GM21825 (cell line): ENCODE measurements around the gene CD151.

Source experiments
- ATAC-seq: cut with Tn5 transposase; IDR thresholded peaks from one replicate; pipeline ENCODE4 v1.9.1; 2021; ENCODE audit warnings: mild to moderate bottlenecking, moderate library complexity; ENCODE audit not compliant: unreplicated experiment

The CD151 gene

GRCh38 chr11:796565-797295 lies 36.0 kb upstream of the CD151 start:
- ATAC-seq = peak; percentile 0

- peak; percentile 32 for ATAC-seq
These were observed 35.3 kb upstream of the CD151 start for GRCh38 chr11:797296-798092.

- ATAC-seq = peak; percentile 51
These were observed 34.5 kb upstream of the CD151 start, which contains the start of gene SLC25A22 for GRCh38 chr11:798093-798713. TSS of gene SLC25A22 (minus strand) at chr11:798281. CDS start at chr11:795006, 3,275 bp downstream.

GRCh38 chr11:799641-800316 lies 33.0 kb upstream of the CD151 start:
- ATAC-seq = no peak

GRCh38 chr11:800473-800872 lies 32.3 kb upstream of the CD151 start:
- ATAC-seq = no peak

DNA sequence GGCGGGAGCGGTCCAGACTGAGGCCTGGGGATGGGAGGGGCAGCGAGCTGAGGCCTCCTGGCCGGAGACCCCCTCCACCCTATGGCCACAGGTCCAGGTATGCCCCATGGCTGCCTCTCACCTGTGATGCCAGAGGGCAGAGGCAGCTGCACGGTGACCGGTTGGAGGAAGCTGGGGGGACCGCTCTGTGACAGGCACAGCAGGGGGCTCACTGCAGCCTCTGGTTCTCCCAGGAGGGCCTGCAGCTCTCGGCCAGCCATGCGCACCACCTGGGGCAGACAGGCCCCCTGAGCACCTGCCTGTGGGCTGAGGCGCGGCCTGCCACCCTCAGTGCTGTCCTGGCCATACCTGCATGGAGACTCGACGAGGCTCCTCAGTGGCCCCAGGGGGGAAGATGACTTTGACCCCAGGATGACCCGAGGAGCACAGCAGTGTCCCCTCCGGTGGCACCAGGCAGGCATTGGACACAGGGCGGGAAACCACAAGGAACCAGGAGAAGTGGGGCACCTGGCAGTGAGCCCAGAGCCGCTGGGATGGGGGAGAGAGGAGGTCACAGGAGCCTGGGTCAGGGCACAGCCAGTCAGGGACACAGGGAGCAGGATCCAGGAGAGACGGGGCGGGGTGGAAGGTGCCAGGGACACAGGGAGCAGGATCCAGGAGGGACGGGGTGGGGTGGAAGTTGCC lies 31.5 kb upstream of the CD151 start:
- no peak for ATAC-seq

- ATAC-seq = no peak
These were observed 30.6 kb upstream of the CD151 start for GRCh38 chr11:802018-802617.

DNA sequence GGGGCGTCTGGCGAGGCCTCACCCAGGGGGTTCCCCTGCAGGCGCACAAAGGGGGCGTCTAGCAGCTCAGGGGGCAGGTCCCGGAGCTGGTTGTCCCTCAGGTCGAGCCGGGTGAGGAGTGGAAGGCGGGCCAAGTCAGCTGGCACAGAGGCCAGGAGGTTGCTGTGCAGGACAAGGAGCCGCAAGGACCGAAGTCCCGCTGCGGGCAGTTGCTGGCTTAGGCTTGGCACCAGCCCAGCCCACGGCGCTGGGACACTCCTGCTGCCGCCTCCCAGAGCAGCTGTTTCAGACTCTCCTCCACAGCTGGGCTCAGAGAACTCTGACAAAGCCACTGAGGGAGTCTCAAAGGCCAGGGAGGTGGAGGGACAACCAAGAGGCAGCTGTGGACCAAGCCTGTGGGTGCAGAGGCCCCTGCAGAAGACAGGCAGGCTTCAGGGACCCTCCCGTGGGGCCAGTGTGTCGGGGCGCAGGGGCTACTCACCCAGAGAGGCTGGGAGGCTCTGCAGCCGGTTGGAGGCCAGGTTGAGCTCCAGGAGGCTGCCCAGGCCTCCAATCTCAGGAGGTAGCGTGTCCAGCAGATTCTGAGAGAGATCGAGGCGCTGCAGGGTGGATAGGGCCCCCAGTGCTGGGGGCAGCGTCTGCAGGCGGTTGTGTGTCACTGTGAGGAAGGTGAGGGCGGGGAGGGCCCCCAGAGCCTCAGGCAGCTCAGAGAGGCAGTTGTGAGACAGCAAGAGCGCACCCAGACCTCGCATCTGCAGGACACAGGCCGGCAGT lies 29.9 kb upstream of the CD151 start:
- ATAC-seq = no peak

- ATAC-seq = no peak
These were observed 29.3 kb upstream of the CD151 start for GRCh38 chr11:803467-803742.

DNA sequence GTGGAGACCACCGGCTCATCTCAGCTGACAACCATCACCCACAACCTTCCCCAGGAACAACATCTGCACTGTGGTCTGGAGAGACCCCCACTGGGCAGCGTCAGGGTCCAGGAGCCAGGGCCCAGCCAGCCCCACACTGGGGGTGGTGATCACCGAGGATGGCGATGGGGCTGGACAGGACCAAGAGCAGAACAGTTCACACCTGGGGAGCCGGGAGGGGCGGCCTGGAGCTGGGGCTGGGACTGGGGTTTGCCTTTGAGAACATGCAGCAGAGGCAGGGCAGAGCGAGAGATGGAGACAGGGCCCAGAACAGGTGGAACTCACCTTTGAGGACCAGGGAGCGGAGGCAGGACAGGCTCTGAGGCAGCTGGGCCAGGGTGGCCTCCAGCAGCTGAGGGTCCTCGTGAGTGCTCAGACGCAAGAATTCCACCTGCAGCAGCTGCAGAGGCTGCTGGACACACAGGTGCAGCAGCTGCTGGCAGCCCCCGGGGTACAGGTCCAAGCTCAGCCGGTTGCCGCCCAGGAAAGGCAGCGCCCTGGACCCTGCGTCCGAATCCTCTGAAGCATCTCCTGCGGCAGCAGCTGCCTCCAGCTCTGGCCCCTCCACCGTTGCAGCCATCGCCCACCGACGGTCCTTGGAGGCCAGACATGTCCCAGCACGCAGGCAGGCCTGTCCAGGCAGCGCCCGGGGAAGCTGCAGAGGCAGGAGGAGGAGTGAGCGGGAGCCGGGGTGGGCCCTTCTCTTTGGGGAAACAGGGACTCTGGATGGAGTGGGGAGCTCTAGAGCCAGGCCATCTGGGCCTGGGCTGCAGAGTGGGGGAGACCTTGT lies 28.8 kb upstream of the CD151 start:
- no peak for ATAC-seq

GRCh38 chr11:804599-804964 lies 28.2 kb upstream of the CD151 start:
- ATAC-seq = no peak

DNA sequence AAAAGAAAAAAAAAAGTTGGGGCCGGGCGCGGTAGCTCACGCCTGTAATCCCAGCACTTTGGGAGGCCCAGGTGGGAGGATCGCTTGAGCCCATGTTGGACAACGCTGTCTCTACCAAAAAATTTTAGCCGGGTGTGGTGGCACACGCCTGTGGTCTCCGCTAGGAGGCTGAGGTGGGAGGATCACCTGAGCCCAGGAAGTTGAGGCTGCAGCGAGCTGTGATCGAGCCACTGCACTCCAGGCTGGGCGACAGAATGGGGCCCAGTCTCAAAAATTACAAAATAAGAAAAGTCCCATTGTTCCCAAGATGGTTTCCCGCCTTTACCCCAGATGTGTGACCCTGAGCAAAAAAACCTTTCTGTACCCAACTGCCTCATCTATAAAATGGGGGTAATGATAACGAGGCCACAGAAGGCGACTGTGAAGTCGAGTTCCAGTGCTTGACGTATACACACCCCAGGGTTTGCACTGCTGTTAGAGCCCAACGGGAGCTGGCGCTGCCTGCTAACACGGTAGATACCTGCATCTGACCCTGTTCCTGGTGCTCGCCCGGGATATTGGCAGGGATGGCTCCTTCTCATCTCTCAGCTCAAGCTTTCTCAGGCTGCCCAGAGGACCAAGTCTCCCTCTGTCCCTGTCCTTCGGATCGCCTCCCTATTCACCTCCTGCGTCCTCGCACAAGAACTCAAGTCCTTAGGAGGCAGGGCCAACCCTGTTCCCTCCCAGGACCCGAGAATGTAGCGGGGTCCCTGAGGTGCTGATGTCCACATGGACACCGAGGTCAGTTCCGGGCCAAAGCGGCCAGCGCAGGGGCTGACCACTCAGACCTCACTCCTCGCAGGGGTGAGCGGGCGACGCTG lies 24.1 kb upstream of the CD151 start:
- ATAC-seq = no peak

GRCh38 chr11:809287-810039 lies 23.3 kb upstream of the CD151 start, which contains the start of gene RPLP2:
TSS of gene RPLP2 (plus strand) at chr11:809967. CDS start at chr11:810235, 268 bp downstream.
- ATAC-seq = peak; percentile 74

DNA sequence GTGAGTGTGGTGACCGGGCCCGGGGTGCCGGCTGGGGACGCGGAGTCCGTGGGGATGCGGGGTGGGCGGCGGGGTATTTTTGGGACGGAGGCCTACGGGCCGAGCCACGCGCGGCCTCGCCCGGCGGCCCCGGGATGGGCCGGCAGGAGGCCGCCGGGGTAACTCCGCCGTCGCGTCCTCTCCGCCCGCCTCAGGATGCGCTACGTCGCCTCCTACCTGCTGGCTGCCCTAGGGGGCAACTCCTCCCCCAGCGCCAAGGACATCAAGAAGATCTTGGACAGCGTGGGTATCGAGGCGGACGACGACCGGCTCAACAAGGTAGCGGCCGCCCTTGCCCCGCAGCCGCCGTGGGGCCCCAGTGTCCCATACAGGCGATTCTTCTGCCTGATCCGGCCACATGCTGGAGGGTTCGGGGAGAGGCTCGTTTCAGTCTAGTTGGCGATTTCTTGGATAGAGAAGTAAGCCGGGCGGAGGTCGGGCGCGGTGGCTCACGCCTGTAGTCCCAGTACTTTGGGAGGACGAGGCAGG lies 22.6 kb upstream of the CD151 start:
- ATAC-seq = no peak

GRCh38 chr11:811446-812245 lies 21.1 kb upstream of the CD151 start:
- no peak for ATAC-seq

- no peak for ATAC-seq
These were observed 20.4 kb upstream of the CD151 start for GRCh38 chr11:812390-812789.
